ENCODE measurements around the gene FBXO31.

The FBXO31 gene

GRCh38 chr16:87278191-87279093 lies 105.1 kb downstream of the FBXO31 start:
- peak; percentile 61 for DNase-seq (ENCODE audit: low spot score)
